ENCODE results near the gene PNMA6E.
"Not testable (repeated sequence)": the region's sequence is repeated elsewhere in the genome, so short reads cannot be mapped to it uniquely, and the experiment has no call there.

Gene PNMA6E

DNA sequence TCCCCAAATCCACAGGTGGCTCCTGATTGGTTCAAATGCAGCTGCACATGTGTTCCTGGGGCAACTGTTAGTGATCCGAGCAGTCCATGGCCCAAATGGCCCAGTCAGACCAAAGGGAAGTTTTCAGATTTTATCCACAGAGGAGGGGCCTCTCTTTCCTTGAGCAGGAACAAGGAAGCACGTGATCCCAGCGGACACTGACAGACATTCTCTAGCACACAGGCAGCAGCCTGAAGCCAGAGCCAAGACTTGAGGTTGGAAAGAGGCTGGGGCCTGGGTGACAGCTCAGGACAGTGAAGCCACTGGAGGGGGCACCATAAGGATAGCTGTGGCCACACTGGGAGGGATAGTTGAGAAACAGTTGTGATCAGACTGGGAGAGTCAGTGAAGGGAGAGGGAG, 6.6 kb upstream of the PNMA6E start:
- FAIRE-seq: no peak

- no peak for FAIRE-seq
Measured at GRCh38 chrX:153406903-153407302, 5.8 kb upstream of the PNMA6E start.

DNA sequence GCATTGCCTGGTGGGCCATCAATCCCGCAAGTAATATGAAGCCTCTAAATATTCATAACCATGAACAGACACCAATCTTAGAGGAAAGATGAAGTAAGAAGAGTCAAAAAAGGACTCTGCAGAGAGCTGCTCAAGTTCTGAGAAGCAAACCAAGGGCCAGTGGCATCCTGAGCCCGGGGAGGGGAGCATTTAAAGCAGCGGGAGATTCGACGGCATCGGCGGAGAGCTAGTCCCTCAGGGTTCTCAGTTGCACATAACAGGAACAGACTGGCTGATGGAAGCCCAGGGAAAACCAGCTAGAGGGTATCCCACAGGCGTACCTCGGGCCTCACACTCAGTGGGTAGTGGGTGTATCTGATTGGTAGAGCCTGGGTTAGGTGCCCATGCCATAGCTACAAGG, 4.9 kb upstream of the PNMA6E start:
- no peak for FAIRE-seq

DNA sequence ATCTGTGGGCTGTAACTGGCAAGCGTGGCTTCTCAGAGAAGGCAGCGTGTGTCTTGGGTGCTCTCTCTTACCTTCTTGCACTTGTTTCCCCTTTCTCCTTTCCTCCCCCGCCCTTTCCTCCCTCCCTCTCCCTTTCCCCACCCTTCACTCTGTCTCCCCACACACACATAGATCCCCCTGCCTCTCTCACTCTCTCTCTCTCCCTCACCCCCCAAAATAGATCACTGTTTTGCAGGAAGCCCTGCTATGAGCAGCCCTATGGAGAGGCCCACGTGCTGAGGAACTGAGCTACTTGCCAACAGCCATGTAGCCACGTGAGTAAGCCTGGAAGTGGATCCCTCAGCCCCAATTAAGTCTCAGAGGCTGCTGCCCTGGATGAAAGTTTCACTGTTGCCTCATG, 4.3 kb upstream of the PNMA6E start:
- FAIRE-seq: no peak

DNA sequence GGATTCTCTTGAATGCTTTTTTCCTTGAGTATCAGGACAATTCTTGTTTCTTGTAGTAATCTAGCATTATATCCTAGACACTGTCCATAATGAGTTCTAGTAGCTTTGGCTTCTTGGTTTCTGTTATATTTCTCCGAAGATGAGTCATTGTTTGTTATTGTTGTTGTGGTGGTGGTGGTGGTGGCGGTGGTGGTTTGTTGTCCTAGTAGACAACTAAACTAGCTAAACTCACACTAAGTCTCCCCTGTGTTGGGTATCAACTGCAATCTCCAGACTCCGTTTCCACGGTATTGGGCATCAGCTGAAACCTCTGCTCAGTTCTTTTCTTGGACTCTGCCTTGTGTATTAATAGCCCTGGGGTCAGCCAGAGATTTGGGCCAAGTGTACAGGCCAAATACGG, 3.2 kb upstream of the PNMA6E start:
- FAIRE-seq: not testable (repeated sequence)

GRCh38 chrX:153400146-153401132, 711 bp downstream of the PNMA6E start:
- no peak for FAIRE-seq

GRCh38 chrX:153398275-153398960, 2.7 kb downstream of the PNMA6E start:
- no peak for FAIRE-seq

GRCh38 chrX:153397256-153397960, 3.7 kb downstream of the PNMA6E start:
- no peak for FAIRE-seq

DNA sequence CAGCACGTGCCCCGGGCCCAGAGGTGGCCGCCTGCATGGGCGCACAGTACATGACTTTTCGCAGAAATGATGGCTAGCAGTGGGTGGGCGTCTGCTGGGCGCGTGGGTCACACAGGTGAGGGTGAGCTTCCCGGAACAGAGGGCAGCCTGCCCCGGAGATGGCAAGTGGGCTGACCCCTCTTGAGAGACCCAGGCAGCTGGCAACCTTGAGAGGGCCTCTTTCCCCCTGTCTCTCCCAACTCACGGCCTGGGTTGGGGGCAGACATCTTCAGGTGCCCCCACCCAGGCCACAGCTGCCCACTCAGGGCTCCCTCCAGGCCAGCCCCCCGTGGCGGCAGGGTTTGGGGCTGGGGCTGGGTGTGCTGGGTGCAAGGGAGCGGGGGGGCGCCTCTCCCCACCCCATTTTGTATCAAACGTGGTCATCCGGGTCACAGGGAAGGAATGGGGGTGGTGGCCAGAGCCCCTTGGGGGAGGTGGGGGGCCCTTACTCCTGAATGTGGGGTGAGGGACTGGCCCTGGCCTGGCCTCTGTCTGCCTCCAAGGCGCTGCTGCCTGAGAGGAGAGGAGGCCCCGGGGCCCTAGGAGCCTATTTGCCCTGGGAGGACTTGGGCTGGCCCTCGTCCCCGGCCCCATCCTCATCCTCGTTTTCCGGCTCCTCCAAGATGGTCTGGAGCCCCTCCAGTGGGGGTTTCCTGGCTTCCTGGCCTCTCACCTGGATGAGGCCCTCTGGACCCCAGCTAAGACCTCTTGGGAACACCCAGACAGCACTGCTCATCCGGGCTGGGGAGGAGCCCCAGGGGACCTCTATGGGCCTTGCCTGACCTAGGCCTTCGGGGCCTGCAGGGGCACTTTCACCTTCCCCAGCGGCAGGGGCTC, 4.6 kb downstream of the PNMA6E start:
- FAIRE-seq: no peak

DNA sequence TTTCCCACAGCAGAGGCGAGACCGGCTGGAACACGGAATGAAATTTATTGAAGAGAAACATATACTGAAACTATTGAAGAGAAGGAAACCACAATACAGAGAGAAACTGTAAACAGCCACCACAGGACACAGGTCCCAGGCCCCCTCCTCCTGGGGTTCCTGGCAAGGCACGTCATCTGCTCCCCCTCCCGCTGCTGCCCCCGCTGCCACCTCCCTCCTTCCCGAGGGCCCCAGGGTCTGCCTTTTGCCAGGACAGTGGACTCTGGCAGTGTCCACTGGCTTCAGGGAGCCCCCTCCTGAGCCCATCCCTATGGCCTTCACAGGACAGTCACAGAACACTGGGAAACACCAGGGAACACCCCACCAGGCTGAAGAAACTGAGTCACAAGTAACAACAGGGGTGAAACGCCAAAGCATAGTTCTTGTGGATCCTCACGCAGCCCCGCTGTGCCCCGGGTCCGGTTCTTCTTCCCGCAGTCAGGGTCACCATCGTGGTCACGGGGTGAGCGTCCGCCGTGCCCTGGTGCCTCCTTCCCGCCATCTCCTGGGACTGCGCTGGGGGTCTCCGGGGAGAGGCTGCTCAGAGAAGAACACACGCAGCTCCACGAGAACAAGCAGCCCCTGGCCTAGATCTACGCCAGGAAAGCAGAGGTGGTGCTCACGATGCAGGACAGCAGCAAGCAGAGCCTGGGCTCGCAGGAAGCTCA, 5.4 kb downstream of the PNMA6E start:
- FAIRE-seq: no peak

- FAIRE-seq: no peak
Measured at GRCh38 chrX:153394612-153395011, 6.5 kb downstream of the PNMA6E start.

- no peak for FAIRE-seq
Measured at GRCh38 chrX:153392642-153393321, 8.4 kb downstream of the PNMA6E start.

DNA sequence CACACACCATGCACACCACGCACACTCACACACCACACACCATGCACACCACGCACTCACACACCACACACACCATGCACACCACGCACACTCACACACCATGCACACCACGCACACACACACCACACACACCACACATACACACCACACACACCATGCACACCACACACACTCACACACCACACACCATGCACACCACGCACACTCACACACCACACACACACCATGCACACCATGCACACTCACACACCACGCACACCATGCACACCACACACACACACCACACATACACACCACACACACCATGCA, 11.7 kb downstream of the PNMA6E start:
- FAIRE-seq: not testable (repeated sequence)

- FAIRE-seq: no peak
Measured at GRCh38 chrX:153388722-153389459, 12.3 kb downstream of the PNMA6E start.

- no peak for FAIRE-seq
Measured at GRCh38 chrX:153387987-153388721, 13.0 kb downstream of the PNMA6E start.

- no peak for FAIRE-seq
Measured at GRCh38 chrX:153387345-153387744, 13.8 kb downstream of the PNMA6E start.

GRCh38 chrX:153386097-153386496, 15.1 kb downstream of the PNMA6E start:
- FAIRE-seq: no peak

GRCh38 chrX:153384973-153385372, 16.2 kb downstream of the PNMA6E start:
- FAIRE-seq: not testable (repeated sequence)

- no peak for FAIRE-seq
Measured at GRCh38 chrX:153384390-153384789, 16.8 kb downstream of the PNMA6E start.
